HG03280 (cell line): ENCODE results near the gene SYNPO2.

Experiments used
- ATAC-seq: cut with Tn5 transposase; IDR thresholded peaks from one replicate; pipeline ENCODE4 v1.9.1; 2021; ENCODE audit warnings: mild to moderate bottlenecking, moderate library complexity; ENCODE audit not compliant: unreplicated experiment

The SYNPO2 gene

DNA sequence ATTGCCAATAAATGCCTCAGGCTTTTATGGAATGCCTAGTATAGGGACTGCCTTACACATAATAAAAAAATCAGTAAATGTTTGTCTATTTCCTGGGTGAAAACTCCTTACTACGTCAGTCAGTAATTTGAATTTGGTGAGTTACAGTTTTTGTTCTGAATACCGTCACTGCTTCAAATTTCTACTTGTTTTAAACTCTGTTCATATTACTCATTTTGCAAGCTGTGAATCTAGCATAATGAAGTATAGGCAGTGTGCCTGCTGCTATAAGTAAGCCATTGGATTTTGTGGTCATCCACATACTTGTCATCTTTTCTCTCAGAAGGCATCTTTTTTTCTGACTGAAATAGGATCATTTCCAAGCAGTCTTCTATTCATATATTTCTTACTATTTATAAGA is 43.1 kb downstream of the SYNPO2 start:
- ATAC-seq, result no peak

- ATAC-seq, result no peak
These were observed 47.2 kb downstream of the SYNPO2 start for GRCh38 chr4:118935819-118936218.

GRCh38 chr4:118936406-118936805 is 47.8 kb downstream of the SYNPO2 start:
- ATAC-seq, result no peak

- no peak for ATAC-seq
These were observed 50.6 kb downstream of the SYNPO2 start for GRCh38 chr4:118939169-118939783.

DNA sequence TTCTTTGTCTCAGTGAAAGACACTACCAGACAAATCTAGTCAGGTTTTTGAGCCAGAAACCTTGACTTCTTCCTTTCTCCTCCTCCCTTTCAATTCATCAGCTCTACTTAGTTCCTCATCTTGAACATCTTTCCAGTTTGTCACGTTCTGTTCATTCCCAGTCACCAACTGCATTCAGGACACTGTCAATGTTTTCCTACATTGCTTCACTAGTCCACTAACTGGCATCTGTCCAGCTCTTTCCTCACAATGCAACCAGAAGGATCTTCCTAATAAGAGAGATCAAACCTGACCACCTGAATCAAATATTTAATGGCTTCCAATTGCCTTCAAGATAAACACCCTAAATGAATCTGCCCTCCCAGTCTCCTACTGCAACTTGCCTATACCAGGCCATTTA is 52.5 kb downstream of the SYNPO2 start:
- no peak for ATAC-seq

DNA sequence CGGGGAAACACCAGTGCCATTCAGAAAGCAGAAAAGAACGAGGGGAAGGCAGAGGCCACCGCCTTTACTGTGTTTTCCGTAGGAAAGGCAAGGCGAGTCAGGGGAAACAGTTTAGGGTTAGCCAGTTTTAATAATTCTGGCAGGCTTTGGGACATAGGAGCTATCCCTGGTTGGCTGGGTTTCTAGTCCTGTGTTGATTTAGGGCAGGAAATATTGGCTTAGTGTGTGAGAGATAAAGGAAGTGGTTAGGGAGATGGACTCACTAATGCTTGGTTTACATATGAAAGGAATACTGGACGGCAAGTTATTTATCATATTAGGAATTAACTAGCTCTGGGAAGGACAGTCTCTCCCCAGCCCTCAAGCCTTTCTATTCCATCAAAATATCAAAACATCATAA is 53.1 kb downstream of the SYNPO2 start:
- no peak for ATAC-seq

- no peak for ATAC-seq
These were observed 53.8 kb downstream of the SYNPO2 start for GRCh38 chr4:118942465-118942864.

DNA sequence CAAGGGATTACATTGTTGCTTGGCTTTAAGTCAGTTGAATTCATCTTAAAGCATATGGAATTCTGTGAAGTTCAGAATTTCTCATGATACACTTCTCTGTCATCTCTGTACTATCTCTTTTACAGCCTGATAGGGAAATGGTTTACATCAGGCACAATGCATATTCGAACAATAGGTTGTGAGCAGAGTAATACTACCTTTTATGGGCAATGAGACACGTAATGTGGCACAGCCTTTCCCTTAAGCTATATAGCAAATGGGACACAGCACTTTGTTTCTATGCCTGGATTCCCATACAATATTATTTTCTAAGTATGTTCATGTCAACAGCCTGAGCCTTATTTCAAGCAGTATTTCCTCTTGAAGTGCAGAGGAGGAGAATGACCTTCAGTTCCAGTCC is 58.4 kb downstream of the SYNPO2 start:
- no peak for ATAC-seq

DNA sequence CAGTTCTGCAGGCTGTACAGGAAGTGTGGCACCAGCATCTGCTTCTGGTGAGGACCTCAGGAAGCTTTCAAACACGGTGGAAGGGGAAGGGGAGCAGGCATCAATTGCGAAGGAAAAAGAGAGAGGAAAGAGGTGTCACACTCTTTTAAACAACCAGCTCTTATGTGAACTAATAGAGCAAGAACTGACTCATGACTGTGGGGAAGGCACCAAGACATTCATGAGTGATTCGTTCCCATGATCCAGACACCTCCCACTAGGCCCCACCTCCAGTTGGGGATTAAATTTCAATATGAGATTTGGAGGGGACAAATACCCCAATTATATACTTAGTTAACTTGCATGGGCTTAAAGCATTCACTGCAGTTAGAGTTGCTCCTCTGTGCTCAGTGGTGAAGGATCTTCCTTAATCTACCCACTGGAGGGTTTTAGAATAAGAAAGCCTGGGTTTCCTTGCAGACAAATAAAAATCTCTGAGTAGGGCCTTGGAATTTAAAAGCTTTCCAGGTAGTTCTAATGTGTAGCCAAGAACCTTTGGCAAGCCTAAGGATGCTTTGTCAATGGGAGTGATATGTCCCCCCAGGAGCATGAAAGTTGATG is 60.0 kb downstream of the SYNPO2 start:
- ATAC-seq, result no peak

DNA sequence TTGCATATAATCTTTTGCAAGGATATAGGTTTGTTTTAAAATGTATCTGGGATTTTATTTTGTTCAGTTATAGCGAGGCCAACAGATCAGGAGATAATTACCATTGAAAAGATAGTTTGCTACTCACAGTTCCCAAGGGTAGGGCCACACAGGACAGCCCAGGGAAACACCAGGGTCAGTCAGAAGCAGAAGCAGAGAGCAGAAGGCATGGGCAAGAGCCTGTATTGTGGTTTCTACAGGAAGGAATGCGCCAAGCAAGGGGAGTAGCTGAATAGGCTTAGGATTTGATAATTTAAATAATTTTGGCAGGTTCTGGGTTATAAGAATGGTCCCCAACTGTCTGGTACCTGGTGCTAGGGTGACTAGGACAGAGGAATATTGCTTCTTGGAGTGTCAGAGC is 61.6 kb downstream of the SYNPO2 start:
- ATAC-seq, result no peak

GRCh38 chr4:118950929-118951570 is 62.4 kb downstream of the SYNPO2 start:
- ATAC-seq, result no peak

DNA sequence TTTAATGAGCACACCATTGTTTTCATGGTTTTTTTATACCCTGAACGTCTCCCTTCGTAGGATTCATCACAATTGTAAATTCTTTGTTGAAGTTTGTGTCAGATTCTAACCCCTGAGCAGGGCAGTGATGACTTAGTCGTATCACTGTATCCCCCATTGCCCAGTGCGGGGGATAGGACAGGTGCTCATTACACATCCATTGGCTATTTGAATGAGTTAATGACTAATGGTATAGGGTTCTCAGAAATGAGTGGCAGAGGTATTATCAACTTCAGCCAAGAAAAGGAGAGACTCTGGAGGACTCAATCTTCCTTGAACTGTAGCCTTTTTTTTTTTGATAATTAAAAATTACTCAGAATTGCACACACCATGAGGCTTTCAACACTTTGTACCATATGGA is 64.6 kb downstream of the SYNPO2 start:
- no peak for ATAC-seq

GRCh38 chr4:118954246-118954645 is 65.6 kb downstream of the SYNPO2 start:
- ATAC-seq, result no peak

- ATAC-seq, result no peak
These were observed 66.9 kb downstream of the SYNPO2 start for GRCh38 chr4:118955515-118955914.

- no peak for ATAC-seq
These were observed 69.2 kb downstream of the SYNPO2 start for GRCh38 chr4:118957722-118958445.

DNA sequence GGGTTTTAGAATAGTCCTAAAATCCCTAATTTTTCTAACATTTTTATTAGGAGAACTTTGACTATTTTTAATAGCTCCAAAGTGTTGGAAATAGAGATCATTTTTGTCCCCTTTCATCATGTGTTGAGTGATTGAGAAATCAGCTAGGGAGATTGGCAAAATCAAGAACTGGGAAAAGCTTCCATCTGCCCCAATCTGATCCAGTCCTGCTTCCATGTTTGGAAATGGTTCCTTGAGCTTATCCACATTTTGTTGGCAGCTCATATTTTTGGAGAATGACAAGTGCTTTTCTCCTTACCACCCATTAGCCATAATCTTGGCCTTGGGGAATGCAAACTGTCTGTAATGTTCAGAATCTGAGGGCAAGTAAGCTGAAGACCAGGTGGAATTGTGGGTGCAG is 73.9 kb downstream of the SYNPO2 start:
- no peak for ATAC-seq

GRCh38 chr4:118964891-118965411 is 76.3 kb downstream of the SYNPO2 start:
- no peak for ATAC-seq

DNA sequence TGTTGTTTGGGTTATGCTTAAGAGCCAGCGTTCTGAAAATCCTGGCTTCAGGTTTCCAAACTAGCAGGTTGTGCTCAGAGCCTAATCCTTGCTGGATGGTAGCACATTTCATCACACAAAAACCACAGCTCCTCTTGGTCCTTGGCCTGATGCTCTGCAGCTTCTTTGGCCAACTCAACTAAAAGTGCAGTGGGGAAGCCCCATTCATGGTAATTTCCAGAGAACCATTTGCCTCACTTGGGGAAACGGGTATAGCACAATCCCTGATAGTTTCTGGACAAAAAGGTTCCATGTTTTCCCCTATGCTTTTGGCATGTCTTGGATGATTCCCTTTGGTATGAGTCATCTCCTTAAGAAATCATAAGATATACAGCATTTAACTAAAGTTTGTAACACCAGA is 78.7 kb downstream of the SYNPO2 start:
- no peak for ATAC-seq

DNA sequence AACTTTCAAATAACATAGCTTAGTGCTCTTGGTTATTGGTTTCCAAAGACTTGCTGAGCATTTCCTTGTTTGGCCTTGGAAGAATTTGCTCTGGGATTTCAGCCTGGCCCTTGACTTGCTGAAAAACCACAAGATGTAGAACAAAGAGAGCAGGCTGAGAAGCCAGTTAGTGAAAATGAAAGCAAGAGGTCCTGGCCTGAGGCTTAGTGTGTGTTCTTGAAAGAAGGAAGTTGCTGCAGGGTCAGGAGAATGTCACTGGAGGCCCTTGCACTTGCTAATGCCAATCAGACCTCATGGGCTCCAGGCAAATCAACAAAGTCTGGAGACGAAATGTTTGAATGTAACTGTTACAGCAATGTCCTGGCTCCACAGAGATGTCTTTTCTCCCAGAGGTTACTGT is 79.4 kb downstream of the SYNPO2 start:
- ATAC-seq, result peak; percentile 100

- no peak for ATAC-seq
These were observed 80.2 kb downstream of the SYNPO2 start for GRCh38 chr4:118968813-118969212.

GRCh38 chr4:118969359-118969758 is 80.7 kb downstream of the SYNPO2 start:
- ATAC-seq, result no peak

GRCh38 chr4:118972167-118972566 is 83.5 kb downstream of the SYNPO2 start:
- no peak for ATAC-seq
